ENCODE measurements around the gene OSBPL10.

- TF ChIP-seq CTCF (IDR thresholded peaks at IDR 0.05): no peak
- no peak for TF ChIP-seq ZFX (IDR thresholded peaks at IDR 0.05; ENCODE audit: borderline replicate concordance)
These were observed 60.8 kb downstream of the OSBPL10 start for GRCh38 chr3:31920310-31920709.
